ENCODE results near the gene ARSA.
A peak's percentile ranks its signal among the peaks of the same experiment; 100 is the strongest.

Gene ARSA

DNA sequence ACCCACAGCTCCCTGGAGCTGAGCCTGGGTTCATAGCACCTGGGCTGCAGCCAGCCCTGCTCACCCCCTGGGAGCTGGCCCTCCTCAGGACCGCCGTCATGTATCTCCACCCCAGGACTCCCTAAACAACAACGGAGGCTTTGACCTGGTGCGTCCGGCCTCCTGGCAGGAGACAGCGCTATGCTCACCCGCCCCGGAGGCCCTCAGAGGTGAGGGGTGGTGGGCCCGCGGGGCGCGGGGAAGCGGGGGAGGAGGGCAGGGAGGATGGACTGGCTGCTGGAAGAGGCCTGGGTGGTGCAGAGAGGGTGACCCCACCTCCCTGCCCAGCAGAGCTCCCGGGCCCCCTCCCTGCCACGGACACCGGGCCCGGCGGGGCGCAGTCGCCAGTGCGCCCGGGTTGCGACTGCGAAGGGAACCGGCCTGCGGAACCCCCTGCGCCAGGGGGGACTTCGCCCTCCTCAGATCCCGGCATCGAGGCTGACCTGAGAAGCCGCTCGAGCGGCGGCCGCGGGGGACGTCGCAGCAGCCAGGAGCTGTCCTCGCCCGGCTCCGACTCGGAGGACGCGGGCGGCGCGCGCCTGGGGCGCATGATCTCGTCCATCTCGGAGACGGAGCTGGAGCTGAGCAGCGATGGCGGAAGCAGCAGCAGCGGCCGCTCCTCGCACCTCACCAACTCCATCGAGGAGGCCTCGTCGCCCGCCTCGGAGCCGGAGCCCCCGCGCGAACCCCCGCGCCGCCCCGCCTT is 24.3 kb downstream of the ARSA start:
- peaks cover 24% of the 10 kb centered on the region for H3K4me1 Mint-ChIP-seq
- no peaks in the 10 kb centered on the region for H3K9me3 Mint-ChIP-seq
- H3K4me3 Mint-ChIP-seq, result no peak overlapping the region
- DNase-seq, result no peak
- ATAC-seq, result no peak
- H3K27ac Mint-ChIP-seq, result no peak overlapping the region
- peaks cover 76% of the 10 kb centered on the region for H3K27me3 Mint-ChIP-seq

DNA sequence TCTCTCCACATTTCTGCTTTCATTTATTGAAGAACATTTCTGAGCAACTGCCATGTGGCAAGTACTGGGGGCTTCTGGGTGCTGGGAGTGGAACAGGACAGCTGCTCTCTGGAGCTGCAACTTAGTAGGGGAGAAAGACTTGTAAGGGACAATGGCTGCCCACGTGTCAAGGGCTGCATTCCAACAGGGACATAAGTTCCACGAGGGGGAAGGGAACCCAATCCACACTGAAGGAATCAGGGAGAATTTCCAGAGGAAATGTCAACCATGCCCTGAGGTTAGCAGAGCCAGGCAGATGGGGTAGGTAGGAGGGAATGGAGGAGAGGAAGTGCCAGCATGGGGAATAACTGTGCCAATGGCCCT is 25.6 kb downstream of the ARSA start:
- Mint-ChIP-seq H3K27ac (peak overlapping the region in 1 of 2 donors; percentile 2), H3K4me1 (peaks cover 24% of the 10 kb centered on the region), H3K9me3 (no peaks in the 10 kb centered on the region), H3K27me3 (peaks cover 66% of the 10 kb centered on the region), H3K4me3 (peak overlapping the region in 1 of 2 donors; percentile 58)
- DNase-seq (no peak), ATAC-seq (no peak)

DNA sequence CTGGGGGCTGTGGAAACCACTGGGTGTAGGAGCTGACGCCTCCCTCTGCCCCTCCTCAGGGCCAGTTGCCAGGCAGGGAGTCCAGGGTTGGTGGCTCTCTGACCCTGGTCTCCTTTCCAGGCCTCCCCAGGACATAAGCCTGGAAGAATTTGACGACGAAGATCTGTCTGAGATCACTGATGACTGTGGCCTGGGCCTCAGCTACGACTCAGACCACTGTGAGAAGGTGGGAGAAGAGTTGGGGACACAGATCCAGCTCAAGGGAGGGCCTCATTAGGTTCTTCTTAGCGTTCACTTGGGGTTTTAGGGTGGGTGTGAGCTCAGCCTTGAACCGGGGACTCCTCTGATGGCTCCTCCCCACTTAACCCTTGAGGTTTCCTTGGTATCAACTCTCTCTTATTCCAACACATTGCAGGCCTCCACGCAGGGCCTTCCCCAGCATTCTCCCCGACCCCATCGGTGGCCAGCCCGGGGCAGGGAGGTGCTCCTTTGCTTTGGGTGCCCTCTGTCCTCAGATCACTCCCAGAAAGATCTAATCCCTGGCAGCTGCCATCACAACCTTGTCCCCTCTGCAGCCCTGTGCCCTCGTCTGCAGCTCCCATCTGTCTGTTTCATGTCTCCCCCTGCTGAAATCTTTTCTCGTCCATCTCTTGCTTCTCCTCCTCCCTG is 26.1 kb downstream of the ARSA start:
- DNase-seq (no peak), ATAC-seq (no peak)
- H3K4me3 Mint-ChIP-seq, result peak overlapping the region; percentile 58 to 66
- no peaks in the 10 kb centered on the region for H3K9me3 Mint-ChIP-seq
- H3K4me1 Mint-ChIP-seq, result peaks cover 24% of the 10 kb centered on the region
- peak overlapping the region in 1 of 2 donors; percentile 2 for H3K27ac Mint-ChIP-seq
- H3K27me3 Mint-ChIP-seq, result peaks cover 61% of the 10 kb centered on the region

DNA sequence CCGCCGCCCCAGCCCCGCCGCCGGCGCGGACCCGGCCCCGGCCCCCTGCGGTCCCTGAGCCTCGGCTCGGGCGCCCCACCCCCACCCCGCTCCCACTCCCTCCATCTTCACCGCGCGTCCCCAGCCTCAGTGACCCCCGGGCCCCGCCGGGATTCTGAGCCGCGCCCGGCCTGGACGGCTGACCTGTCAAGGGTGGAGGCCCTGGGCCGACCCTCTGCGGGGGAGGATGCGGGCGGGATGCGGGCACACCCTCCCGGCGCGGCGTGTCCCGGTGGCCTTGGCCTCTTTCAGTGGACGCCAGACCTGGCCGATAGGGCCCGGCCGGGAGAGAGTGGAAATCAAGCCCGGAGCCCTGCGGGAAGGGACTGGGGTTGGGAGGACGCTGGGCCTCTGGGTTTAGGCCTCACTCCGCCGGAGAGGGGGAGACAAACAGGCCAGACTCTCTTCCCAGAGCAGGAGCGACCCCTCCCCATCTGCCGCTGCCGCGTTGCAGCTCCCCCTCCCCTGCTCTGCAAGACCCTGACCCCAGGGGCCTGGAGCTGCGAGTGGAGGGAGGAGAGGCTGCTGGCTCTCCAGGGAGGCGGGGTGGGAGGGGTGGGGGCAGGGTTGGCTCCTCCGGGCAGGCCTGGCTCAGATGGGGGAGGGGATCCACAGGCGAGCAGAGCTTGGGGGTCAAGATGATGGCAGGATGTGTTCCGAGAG is 26.8 kb downstream of the ARSA start:
- H3K27me3 Mint-ChIP-seq, result peaks cover 54% of the 10 kb centered on the region
- peak overlapping the region; percentile 58 to 66 for H3K4me3 Mint-ChIP-seq
- peaks cover 24% of the 10 kb centered on the region for H3K4me1 Mint-ChIP-seq
- DNase-seq (no peak), ATAC-seq (peak; percentile 10)
- no peaks in the 10 kb centered on the region for H3K9me3 Mint-ChIP-seq
- no peak overlapping the region for H3K27ac Mint-ChIP-seq

DNA sequence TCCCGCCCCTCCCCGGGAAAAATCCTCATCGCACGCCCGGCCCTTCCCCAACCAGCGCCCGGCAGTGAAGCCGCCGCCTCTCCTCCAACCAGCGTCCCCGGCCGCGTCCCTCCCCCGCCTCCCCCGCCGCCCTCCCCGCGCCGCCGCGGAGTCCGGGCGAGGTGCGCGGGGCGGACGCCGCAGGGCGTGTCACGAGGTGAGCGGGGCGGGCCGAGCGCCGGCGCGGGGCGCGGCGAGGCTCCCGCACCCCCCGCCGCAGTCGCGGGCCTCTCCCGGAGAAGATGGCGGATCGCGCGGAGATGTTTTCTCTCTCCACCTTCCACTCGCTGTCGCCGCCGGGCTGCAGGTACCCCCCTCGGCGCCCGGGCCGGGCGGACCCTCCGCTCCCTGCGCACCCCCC is 27.4 kb downstream of the ARSA start, which contains the start of gene MAPK8IP2:
Gene MAPK8IP2, plus strand, starts transcription at position 256 of the 400 bp plus-strand sequence. Its CDS starts 26 bp downstream, at position 282.
- peak; percentile 36 for ATAC-seq
- H3K27me3 Mint-ChIP-seq, result peaks cover 49% of the 10 kb centered on the region
- no peak for DNase-seq
- peak within 1 kb of the TSS; percentile 58 to 66 for H3K4me3 Mint-ChIP-seq
- H3K9me3 Mint-ChIP-seq, result no peaks in the 10 kb centered on the region
- no peak within 1 kb of the TSS for H3K27ac Mint-ChIP-seq
- peaks cover 24% of the 10 kb centered on the region for H3K4me1 Mint-ChIP-seq

DNA sequence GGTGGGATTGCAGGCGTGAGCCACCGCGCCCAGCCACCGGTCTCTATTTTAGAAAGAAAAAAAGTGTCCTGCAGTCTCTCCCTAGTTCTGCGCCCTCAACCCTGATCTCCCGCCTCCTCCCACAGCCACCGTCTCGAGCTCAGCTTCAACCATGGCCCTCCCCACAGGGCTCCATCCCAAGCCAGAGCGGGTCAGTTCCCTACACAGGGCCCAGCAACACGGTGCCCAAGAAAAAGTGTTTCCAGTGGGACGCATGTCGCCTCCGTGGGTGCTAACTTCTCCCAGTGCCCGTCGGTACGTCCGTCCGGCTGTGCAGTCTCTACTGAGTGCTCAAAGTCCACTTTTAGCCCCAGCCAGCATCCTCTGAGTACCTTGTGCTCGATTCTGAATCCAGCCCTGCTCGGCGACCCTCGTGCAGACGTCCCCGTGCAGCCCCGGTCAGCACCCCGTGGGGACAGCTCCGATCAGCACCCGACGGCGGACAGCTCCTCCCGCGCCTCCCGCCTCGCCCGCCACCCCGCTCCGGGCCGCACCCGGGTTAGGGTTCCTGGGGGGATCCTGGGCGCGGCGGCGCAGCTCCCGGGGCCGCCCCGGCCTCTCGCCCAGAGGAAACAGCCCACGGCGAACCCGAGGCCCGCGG is 28.0 kb downstream of the ARSA start:
- H3K4me1 Mint-ChIP-seq, result peaks cover 24% of the 10 kb centered on the region
- H3K27ac Mint-ChIP-seq, result no peak overlapping the region
- H3K27me3 Mint-ChIP-seq, result peaks cover 42% of the 10 kb centered on the region

DNA sequence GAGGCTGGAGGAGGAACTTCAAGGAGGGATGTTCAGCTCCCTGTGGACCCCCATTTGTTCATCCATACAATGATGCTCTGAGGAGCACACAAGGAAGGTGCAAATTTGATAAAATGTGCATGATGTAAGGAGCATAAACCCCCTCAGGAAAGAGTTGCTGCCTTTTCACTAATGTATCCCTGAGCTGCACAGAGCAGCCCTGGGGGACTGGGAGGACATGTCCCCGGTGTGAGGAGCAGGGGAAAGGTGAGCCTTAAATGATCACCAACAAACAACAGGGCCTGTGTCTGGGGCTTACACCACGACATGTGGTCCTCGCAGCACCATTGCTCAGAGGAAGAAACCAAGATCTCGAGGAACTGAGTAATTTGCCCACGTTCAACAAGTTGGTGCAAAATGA is 30.9 kb downstream of the ARSA start:
- Mint-ChIP-seq H3K27ac (peak overlapping the region in 1 of 2 donors; percentile 34), H3K9me3 (no peaks in the 10 kb centered on the region), H3K4me1 (peaks cover 12% of the 10 kb centered on the region), H3K4me3 (no peak overlapping the region), H3K27me3 (peaks cover 21% of the 10 kb centered on the region)
- DNase-seq (no peak), ATAC-seq (no peak)

More for the DNA sequence above, 28.0 kb downstream of the ARSA start:
- Mint-ChIP-seq H3K4me3 (peak overlapping the region; percentile 38 to 56), H3K9me3 (no peaks in the 10 kb centered on the region)
- ATAC-seq, result peak; percentile 76
- DNase-seq, result peak; percentile 57

DNA sequence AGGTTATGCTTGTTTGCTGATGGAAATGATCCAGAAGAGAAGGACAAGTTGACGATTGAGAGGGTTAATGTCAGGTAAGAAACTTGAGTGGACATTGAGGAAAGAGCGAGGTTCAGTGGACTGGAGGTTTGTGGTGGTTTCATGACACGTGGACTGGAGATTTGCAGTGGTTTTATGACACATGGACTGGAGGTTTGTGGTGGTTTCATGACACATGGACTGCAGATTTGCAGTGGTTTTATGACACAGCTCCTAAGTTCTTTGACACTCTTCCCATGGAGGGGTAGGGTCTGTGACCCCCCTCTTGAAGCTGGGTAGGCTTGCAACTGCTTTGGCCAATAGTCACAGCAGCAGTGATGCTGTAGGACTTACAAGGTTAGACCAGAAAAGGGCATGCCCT is 32.8 kb downstream of the ARSA start:
- Mint-ChIP-seq H3K4me3 (no peak overlapping the region), H3K9me3 (no peaks in the 10 kb centered on the region), H3K4me1 (peaks cover 4% of the 10 kb centered on the region), H3K27me3 (peaks cover 10% of the 10 kb centered on the region), H3K27ac (no peak overlapping the region)
- DNase-seq (no peak), ATAC-seq (no peak)

DNA sequence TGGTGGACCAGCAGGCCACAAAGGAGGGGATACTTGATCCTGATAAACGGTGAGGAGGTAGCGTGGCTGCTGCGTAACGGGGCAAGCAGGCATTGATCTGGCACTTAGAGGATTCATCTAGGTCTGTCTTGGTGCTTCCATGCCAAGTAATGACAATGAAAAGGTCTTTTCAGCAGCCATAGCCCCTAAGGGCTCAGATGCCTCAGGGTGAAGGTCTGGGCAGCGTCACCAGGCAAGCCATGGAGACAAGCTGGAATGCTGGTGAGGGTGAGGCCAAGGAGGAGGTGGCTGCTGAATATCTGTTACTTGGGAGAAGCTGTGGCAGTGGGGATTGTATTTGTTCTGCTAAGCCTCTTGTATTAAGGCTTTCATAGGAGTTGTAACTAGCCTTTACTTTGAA is 40.5 kb downstream of the ARSA start:
- Mint-ChIP-seq H3K4me1 (peaks cover 8% of the 10 kb centered on the region), H3K9me3 (no peaks in the 10 kb centered on the region), H3K27me3 (no peaks in the 10 kb centered on the region), H3K4me3 (no peak overlapping the region), H3K27ac (no peak overlapping the region)
- no peak for ATAC-seq
- no peak for DNase-seq

DNA sequence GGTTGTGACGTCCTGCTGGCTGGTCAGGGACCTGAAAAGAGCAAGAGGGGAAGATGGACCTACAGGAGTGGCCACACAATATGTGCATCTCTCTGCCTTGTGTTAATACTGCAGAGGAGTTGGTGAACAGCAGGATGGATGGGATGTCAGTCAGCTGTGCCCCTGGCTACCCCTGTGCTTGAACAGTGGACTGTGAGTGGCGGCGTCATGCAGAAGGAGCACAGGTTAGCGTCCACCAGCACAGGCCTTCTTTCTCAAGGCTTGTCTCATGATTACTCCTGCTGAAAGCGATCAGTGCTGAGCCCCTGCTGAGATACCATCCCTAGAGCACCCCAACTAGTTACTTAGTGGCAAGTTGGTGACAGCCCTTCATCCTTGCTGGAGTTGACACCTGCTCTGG is 41.5 kb downstream of the ARSA start:
- no peak overlapping the region for H3K4me3 Mint-ChIP-seq
- ATAC-seq (no peak), DNase-seq (no peak)
- H3K9me3 Mint-ChIP-seq, result no peaks in the 10 kb centered on the region
- no peak overlapping the region for H3K27ac Mint-ChIP-seq
- H3K27me3 Mint-ChIP-seq, result no peaks in the 10 kb centered on the region
- H3K4me1 Mint-ChIP-seq, result peaks cover 13% of the 10 kb centered on the region

DNA sequence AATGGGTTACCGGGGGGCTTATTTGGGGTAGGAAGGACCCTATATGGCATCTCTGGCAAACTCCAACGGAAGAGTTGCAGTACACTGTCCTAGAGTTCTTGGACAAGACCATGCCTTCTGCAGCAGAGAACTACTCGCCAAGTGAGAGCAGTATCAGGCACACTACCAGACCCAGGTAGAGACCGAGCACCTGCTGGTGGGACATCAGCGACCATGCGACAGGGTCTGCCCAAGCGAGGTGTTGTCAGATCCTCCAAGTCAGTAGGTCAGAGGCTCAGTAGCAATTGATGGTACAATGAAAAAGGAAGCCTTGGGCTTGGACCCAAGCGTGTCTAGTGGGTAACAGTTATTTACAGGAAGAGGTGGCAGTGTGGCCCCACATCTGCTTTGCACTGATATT is 42.2 kb downstream of the ARSA start:
- H3K4me1 Mint-ChIP-seq, result peaks cover 19% of the 10 kb centered on the region
- H3K27ac Mint-ChIP-seq, result no peak overlapping the region
- DNase-seq (no peak), ATAC-seq (no peak)
- no peaks in the 10 kb centered on the region for H3K27me3 Mint-ChIP-seq
- H3K4me3 Mint-ChIP-seq, result no peak overlapping the region
- H3K9me3 Mint-ChIP-seq, result no peaks in the 10 kb centered on the region

DNA sequence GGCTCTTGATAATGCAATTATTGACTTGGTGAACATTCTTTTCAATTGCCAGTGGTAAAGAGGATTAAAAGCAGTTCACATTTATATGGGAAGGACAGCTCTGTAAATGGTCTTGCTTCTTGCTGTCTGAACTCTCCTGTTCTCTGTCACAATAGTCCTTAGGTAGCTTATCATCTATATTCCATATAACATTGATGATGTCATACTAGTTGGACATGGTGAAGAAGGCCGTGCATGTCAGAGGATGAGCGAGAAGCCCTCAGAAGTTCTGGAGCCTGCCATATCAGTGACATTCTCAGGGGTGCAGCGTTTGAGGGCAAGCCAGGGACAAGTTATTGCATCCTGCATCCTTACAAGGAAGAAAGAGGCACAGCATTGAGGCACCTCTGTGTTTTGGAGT is 42.7 kb downstream of the ARSA start:
- ATAC-seq (no peak), DNase-seq (no peak)
- Mint-ChIP-seq H3K27ac (no peak overlapping the region), H3K9me3 (no peaks in the 10 kb centered on the region), H3K4me1 (peaks cover 24% of the 10 kb centered on the region), H3K4me3 (no peak overlapping the region), H3K27me3 (no peaks in the 10 kb centered on the region)

DNA sequence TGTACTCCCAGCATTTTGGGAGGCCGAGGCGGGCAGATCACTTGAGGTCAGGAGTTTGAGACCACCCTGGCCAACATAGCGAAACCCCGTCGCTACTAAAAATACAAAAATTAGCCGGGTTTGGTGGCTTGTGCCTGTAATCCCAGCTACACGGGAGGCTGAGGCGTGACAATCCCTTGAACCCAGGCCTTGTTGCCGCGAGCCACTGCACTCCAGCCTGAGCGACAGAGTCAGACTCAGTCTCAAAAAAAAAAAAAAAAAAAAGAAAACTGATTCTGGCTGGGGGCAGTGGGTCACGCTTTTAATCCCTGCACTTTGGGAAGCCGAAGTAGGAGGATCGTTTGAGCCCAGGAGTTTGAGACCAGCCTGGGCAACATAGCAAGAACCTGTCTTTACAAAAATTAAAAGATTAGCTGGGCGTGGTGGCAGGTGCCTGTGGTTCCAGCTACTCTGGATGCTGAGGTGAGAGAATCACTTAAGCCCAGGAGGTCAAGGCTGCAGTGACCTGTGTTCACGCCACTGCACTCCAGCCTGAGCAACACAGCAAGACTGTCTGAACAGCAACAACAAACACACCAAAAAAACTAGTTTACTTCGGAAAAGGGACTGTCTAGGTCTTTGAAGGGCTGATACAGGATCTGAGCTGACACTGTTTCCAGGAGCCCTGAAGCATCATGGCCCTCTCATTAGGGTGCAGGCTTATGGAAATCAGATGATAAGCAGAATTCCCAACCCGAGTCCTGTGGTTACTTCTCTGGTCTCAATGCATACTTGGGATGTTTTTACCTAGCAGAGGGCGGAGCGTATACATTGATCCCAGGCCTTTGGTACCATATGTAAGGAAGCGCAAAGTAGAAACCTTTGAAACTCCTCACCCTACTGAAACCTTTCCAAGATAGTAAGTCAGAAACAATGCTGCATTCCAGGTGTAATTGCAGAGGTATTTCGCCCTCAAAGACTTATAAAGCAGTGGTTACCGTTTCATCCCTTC is 43.6 kb downstream of the ARSA start:
- H3K4me1 Mint-ChIP-seq, result peaks cover 33% of the 10 kb centered on the region
- no peaks in the 10 kb centered on the region for H3K9me3 Mint-ChIP-seq
- no peak for ATAC-seq
- H3K4me3 Mint-ChIP-seq, result peak overlapping the region; percentile 15 to 97
- no peaks in the 10 kb centered on the region for H3K27me3 Mint-ChIP-seq
- DNase-seq, result no peak
- peak overlapping the region in 1 of 2 donors; percentile 48 for H3K27ac Mint-ChIP-seq

DNA sequence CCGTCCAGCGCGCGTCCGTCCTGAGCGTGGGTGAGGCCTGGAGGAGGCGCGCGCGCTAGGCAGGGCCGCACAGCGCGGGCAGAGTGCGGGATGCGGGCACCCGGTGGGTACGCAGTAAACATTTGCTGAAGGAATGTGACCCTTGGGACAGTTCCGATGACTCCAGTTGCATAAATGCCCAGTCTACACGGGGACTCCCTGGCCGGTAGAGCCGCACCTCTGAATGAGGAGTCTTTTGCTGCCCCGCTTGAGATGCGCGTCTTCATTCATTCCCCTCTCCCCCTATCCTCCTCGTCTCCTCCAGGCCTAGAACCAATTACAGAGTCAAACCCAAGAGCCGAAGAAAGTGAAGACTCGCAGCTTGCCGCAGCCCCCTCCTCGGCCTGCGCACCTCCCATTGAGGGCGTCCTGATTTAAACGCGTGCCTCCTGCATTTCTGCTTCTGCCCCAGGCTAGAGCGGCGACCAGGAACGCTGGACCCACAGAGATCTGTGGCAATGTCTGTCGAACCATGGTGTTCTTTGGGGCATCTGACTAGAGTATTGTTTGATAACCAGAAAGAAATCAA is 44.6 kb downstream of the ARSA start:
- no peaks in the 10 kb centered on the region for H3K27me3 Mint-ChIP-seq
- H3K4me1 Mint-ChIP-seq, result peaks cover 43% of the 10 kb centered on the region
- ATAC-seq (peak; percentile 37), DNase-seq (no peak)
- no peaks in the 10 kb centered on the region for H3K9me3 Mint-ChIP-seq
- H3K4me3 Mint-ChIP-seq, result peak overlapping the region; percentile 90 to 97
- peak overlapping the region; percentile 81 to 98 for H3K27ac Mint-ChIP-seq
